SKM-1 (cell line): ENCODE results near the gene KLF5.
"Not testable (repeated sequence)": the region's sequence is repeated elsewhere in the genome, so short reads cannot be mapped to it uniquely, and the experiment has no call there.

Experiments
- DNase-seq: peaks from one replicate; lab custom pipeline; 2025; ENCODE audit not compliant: unreplicated experiment; lab: John Stamatoyannopoulos, UW

KLF5 gene

GRCh38 chr13:73058736-73059459 lies at the start of gene KLF5:
Gene KLF5, plus strand, starts transcription at chr13:73059005. Its CDS starts 323 bp downstream, at chr13:73059328.
- DNase-seq = peak; percentile 88

DNA sequence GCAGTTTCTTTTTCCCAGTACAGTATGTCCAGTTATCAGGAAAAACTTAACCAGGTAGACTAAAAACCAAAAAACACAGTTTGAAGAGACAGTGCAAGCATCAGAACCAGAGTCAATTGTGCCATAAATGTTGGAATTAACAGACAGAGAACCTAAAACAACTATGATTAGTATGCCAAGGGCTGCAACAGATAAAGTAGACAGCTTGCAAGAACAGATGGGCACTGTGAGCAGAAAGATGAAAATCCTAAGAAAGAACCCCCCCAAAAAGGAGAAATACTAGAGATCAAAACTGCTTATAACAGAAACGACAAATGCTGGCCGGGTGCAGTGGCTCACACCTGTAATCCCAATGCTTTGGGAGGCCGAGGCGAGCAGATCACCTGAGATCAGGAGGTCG lies 47.1 kb upstream of the KLF5 start:
- no peak for DNase-seq

DNA sequence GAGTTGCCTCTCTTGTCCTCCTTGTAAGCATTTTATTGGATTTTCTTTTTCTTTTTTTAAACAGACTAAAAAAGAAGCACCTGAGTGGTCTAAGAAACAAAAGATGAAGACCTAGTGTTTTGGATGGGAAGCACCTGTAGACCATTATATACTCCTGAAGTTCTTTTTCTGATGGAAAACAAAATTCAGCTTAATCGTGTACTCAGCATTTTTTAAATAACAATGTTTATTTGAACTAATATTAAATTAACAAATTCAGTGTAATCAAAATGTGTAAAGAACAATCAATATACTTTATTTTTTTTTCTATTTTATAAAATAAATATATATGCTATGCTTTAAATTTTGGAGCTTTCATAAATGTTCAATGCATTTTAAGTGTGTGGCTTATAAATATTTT lies 43.0 kb upstream of the KLF5 start:
- no peak for DNase-seq

DNA sequence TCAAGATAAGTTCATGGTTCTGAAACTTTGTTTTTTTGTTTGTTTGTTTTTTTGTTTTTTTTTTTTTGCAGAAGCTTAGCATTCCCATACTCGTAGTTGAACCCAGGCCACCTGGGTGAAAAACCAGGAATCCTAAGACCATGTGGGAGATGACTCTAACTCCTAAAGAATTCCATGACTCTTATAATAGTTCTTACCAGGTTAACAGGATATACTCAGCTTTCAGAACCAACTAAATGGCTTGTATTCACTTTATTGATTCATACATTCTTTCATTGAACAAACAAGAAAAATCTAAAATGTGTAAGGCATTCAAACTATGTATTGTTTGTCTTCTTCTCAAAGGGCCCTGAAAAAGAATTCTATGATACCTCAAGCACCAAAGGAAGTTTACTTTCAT lies 40.5 kb upstream of the KLF5 start:
- DNase-seq = no peak

GRCh38 chr13:73025217-73026012 lies 33.4 kb upstream of the KLF5 start:
- DNase-seq = no peak

DNA sequence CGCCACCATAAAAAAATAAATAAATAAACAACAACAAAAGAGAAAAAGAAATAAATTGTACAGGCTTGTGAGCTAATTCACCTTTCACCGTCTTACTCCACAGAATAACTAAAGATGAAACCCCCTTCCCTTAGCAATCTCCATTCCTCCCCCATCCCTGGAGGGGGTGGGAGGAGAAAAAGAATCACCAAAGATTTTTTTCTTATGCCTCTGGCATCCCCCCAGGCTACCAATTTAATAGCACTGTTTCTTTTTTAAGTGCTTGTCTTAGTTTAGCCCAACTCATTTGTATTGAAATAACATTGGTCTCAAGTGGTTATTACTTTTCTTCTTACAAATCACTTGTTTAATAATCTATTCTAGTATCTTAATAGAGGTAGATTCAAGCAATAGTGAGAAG lies 23.9 kb upstream of the KLF5 start:
- no peak for DNase-seq

DNA sequence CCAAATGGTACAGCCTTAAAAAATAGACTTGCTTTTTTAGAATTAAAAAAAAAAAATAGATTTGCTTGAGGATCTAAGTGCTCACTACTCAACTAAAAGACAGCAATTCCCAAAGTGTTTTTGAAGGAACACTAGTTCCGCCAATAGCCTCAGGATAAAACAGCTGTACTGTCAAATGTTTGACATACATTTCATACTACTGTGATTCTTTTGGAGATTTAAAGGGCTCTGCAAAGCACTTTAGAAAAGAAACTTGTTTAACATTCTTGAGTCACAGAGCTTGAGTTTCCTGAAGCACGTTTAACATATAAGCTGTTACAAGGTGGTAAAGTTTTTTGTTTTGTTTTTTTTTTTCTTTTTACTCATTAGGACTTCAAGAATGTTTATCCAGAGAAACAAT lies 23.1 kb upstream of the KLF5 start:
- no peak for DNase-seq

DNA sequence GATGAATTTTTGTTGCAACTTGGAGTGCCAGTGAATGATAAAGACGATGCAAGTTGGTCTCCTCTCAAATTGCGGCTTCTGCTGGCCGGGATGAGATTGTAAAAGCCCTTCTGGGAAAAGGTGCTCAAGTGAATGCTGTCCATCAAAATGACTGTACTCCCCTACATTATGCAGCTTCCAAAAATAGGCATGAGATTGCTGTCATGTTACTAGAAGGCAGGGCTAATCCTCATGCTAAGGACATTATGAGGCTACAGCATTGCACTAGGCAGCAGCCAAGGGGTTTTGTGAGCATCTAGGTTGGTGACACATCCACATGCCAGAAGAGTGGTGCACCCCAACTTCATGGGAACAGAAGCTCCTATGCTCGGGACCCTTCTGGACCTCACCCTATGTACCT lies 22.2 kb upstream of the KLF5 start:
- DNase-seq = no peak

GRCh38 chr13:73038064-73038463 lies 20.7 kb upstream of the KLF5 start:
- no peak for DNase-seq

DNA sequence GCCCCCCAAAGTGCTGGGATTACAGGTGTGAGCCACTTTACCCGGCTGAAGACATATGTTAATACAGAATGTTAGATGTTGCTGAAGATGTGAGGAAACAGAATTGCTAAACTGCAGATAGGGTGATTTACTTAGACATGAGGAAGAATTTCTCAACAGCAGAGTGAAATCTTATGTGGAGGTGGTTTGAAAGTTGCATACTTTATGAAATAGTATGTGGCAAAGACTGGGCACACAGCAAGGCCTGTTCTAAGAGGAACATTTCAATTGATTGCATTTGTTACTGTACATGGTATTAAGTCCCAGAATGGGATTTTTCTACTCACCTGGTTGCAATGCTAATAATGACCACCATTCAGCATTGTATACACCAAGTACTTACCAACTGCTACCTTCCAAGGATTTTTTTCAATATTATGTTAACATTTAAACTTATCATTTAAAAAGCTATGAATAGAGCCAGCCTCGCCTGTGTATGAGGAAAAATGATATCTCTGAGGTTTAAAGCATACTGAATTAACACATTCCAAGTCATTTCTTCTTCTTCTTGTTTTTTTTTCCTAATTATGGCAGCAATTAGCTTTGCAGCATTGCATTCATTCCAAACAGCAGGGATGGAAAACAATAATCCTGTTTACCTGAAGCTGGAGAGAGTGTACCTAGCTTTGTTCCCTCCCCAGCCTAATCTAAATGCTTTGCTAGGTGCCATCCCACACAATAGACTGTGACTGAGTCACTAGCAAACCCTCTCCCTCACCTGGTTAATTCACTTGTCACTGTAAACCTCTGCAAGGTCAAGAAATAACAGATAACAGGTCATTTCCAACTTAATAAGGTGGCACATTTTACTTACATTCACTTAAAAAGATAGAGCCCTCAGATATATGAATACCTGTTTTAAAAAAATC lies 19.4 kb upstream of the KLF5 start:
- peak; percentile 46 for DNase-seq

DNA sequence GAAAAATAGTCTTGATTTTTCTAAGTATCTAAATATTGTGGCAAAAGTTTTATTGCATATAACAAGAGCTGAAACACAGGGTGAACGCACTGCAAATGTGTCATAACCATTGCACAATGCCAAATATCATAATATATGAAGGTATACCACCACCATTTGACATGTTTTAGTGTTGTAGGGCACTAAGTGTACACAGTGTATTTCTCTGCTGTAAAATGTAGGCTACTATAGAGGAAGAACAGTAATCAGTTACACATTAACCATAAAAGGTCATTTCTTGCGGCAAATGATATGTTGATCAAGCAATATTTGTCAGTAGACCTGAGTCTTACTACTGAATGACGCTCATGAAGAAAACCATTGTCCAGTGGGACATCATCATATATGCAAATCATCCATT lies 18.3 kb upstream of the KLF5 start:
- DNase-seq = no peak

DNA sequence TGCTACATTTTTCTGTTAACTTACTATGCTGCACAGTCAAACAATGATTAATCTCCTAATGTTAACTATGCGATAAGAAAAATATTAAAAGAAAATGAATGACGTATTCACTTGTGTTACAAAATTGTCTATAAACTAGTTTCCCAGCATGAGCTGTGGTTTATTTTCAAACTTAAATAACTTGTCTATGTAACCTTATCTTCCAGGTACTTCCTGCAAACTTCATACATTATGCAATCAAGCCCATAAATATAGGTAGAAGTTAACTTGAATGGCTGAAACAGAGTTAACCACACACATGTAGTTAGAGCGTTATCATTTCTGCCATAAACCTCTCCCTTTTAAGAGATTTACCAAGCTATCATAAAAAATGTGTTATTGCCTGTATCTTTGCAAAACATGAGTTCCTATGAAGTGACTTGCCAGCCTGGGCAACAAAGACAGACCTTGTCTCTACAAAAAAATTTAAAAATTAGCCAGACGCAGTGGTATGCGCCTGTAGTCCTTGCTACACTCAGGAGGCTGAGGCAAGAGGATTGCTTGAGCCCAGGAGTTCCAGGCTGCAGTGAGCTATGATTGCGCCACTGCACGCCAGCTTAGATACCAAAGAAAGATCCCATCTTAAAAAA lies 17.7 kb upstream of the KLF5 start:
- DNase-seq = peak; percentile 59

DNA sequence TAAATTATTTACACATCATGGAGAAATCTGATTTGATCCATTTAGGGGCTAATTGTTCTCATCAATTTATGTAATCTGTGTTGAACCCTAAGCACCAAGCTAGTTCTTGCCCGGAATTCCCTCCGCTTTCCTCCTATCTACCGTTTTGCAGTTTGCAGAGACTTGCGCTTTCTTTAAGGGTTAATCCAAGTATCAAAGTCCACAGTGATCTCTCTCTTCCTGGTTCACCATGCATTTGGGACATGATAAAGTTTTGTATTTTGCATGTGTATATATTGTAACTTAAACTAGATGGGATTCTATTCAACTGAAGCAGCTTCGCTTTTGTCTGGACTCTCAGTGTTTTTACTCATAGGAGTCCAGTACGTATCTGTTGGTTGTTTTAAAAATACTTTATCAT lies 13.8 kb upstream of the KLF5 start:
- no peak for DNase-seq

GRCh38 chr13:73048615-73049014 lies 10.2 kb upstream of the KLF5 start:
- DNase-seq = not testable (repeated sequence)

DNA sequence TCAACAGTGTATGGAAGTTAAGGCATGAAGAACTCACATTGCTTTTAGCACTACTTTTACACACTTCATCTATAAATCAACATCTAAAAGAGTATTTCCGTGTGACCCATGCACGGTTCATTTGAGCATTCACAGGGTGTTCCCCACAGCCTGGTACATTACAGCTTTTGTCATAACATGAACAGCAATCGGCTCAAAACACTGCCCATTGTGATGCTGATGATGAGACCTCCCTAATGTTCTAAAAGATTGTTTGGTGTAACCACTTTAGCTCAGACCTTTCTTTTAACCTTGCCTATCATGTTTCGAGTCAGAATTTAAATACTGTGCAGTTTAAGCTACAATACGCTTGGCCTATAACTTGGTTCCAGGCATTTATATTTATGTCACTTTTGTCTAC lies 4.1 kb upstream of the KLF5 start:
- no peak for DNase-seq

GRCh38 chr13:73055813-73056564 lies 2.8 kb upstream of the KLF5 start:
- DNase-seq = no peak

DNA sequence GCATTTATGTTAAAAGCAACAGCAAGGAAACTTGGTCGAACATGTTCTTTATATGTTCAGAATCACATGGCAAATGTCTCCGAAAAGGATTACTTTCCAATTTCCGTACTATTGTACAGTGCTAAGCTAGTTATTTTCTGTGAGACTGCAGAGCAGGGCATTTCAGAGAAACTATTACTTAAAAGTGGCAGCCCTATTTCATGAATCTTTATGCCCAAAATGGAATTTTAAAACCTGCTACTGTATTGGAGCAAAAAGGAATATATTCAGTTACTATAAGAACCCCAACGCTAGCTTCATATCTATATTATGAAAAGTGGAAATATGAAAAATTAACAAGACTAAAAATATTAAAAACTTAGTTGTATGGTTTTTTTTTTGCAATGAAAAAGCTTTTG lies 2.2 kb upstream of the KLF5 start:
- DNase-seq = no peak

GRCh38 chr13:73057284-73058063 lies 1.3 kb upstream of the KLF5 start:
- no peak for DNase-seq

GRCh38 chr13:73058064-73058313 lies 816 bp upstream of the KLF5 start:
- DNase-seq = no peak

DNA sequence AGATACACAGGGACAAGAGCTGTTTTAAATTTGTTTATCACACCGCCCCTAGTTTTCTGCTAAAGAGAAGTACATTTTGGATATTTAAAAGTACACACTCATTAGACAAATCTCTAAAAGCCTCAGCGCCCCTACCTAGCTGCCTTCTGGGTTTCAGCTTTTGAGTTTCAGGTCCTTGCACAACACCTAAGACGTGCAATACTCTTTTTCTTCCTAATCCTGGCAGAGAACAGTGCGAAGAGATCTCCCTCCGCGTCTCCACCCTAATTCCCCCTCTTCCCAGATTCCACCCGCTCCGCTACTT lies 421 bp upstream of the KLF5 start:
- DNase-seq = no peak
